B cell (primary cell): ENCODE measurements around the gene TSEN15. TPM values are rescaled to one million over a fixed set of nuclear protein-coding genes. Genes with fewer than 3 reads are reported as not detected.
A peak's percentile ranks its signal among the peaks of the same experiment; 100 is the strongest.

ENCODE experiments used
- ATAC-seq: fragments of 200-7000 bp; cut with Tn5 transposase; one replicate; pipeline ENCODE4 v1.10.0; 2021; ENCODE audit warnings: low read depth, mild to moderate bottlenecking, moderate number of reproducible peaks, moderate library complexity
- CTCF ChIA-PET: fragments of 350-600 bp; sonication (Branson Sonifier 250); formaldehyde crosslinking; loops from one replicate; lab custom pipeline; 2021; ENCODE audit warnings: antibody characterized with exemption, inconsistent platforms; lab: Charles Lee
- POLR2A ChIA-PET: fragments of 350-600 bp; sonication (Branson Sonifier 250); formaldehyde crosslinking; loops from one replicate; lab custom pipeline; 2021; ENCODE audit warnings: antibody characterized with exemption; lab: Charles Lee
- DNase-seq: peaks from one replicate; pipeline ENCODE4 v3.0.0; 2013
- H2AFZ ChIP-seq: 2 replicates; pipeline ENCODE4 v1.6.1; 2012; ENCODE audit warnings: mild to moderate bottlenecking, low read depth, low read length; ENCODE audit not compliant: insufficient read depth, poor library complexity, severe bottlenecking
- H3K27ac ChIP-seq, 2 donors: 1 replicate in 1 of 2; 2 replicates in 1 of 2; pipeline ENCODE4 v1.5.1; 2012 to 2013; ENCODE audit warnings: low read length in 2 of 2, mild to moderate bottlenecking in 2 of 2, moderate library complexity in 1 of 2
- H3K27me3 ChIP-seq, 4 experiments: fragments of 200-600 bp in 1 of 4; sonication (generic) in 1 of 4; replicated peaks in 1 of 4; 1 replicate in 2 of 4; 2 replicates in 2 of 4; pipeline versions ENCODE4 v1.6.1 to v1.7.0; 2013 to 2016; ENCODE audit warnings: low read length in 3 of 4, mild to moderate bottlenecking in 2 of 4, mixed read lengths in 1 of 4, moderate library complexity in 1 of 4; ENCODE audit not compliant: insufficient read depth in 4 of 4, control insufficient read depth in 3 of 4; ENCODE audit errors: control extremely low read depth in 1 of 4
- H3K36me3 ChIP-seq, 2 experiments: replicated peaks in 1 of 2; 1 replicate in 1 of 2; 2 replicates in 1 of 2; pipeline versions ENCODE4 v1.6.1 to v1.7.1; 2013; ENCODE audit warnings: low read length in 1 of 2; ENCODE audit not compliant: insufficient read depth in 2 of 2, control insufficient read depth in 1 of 2; ENCODE audit errors: control extremely low read depth in 1 of 2, extremely low read depth in 1 of 2
- H3K4me1 ChIP-seq, 2 donors: fragments of 200-600 bp in 1 of 2; sonication (generic) in 1 of 2; 1 replicate in 1 of 2; 2 replicates in 1 of 2; pipeline versions ENCODE4 v1.5.1 to v1.6.1; 2013 to 2017; ENCODE audit warnings: low read length in 2 of 2; ENCODE audit not compliant: control insufficient read depth in 2 of 2, insufficient read depth in 2 of 2
- H3K4me2 ChIP-seq: replicated peaks from 2 replicates; pipeline ENCODE3; 2012; ENCODE audit warnings: mild to moderate bottlenecking, low read depth, low read length; ENCODE audit not compliant: poor library complexity, severe bottlenecking
- H3K4me3 ChIP-seq, 5 experiments: fragments of 200-600 bp in 1 of 5; sonication (generic) in 1 of 5; 1 replicate in 3 of 5; 2 replicates in 2 of 5; pipeline versions ENCODE4 v1.5.1 to v1.7.0; 2011 to 2016; ENCODE audit warnings: low read length in 4 of 5, mild to moderate bottlenecking in 4 of 5, low read depth in 2 of 5, control low read depth in 1 of 5, moderate library complexity in 1 of 5; ENCODE audit not compliant: insufficient read depth in 1 of 5; ENCODE audit errors: control extremely low read depth in 1 of 5, extremely low read depth in 1 of 5
- H3K79me2 ChIP-seq: fragments of 200-600 bp; sonication (generic); one replicate; pipeline ENCODE4 v1.6.0; 2016; ENCODE audit warnings: low read length; ENCODE audit not compliant: control insufficient read depth, insufficient read depth
- H3K9ac ChIP-seq: fragments of 200-600 bp; sonication (generic); 2 replicates; pipeline ENCODE4 v1.6.1; 2017; ENCODE audit warnings: mild to moderate bottlenecking, low read length, moderate library complexity
- H3K9me3 ChIP-seq, 3 donors: one replicate each; pipeline versions ENCODE4 v1.6.1 to v1.7.1; 2013; ENCODE audit warnings: low read length in 2 of 3; ENCODE audit not compliant: control insufficient read depth in 2 of 3, insufficient read depth in 1 of 3; ENCODE audit errors: control extremely low read depth in 1 of 3
- H4K20me1 ChIP-seq: 2 replicates; pipeline ENCODE4 v1.6.0; 2012; ENCODE audit warnings: mild to moderate bottlenecking, low read length; ENCODE audit not compliant: insufficient read depth, control insufficient read depth, poor library complexity, severe bottlenecking
- H3K27ac Mint-ChIP-seq: one replicate; pipeline ENCODE4 v1.8.0; 2021; ENCODE audit warnings: mixed read lengths
- H3K27me3 Mint-ChIP-seq: one replicate; pipeline ENCODE4 v1.8.0; 2021; ENCODE audit warnings: mixed read lengths
- H3K4me1 Mint-ChIP-seq: one replicate; pipeline ENCODE4 v1.8.0; 2021; ENCODE audit warnings: mixed read lengths
- H3K4me3 Mint-ChIP-seq: one replicate; pipeline ENCODE4 v1.8.0; 2021; ENCODE audit warnings: mixed read lengths
- H3K9me3 Mint-ChIP-seq: one replicate; pipeline ENCODE4 v1.8.0; 2022; ENCODE audit warnings: mixed read lengths; ENCODE audit not compliant: insufficient read depth
- CTCF ChIP-seq: fragments of 200-600 bp; IDR thresholded peaks from one replicate; pipeline ENCODE4 v1.8.0; 2022; ENCODE audit warnings: antibody characterized with exemption, mild to moderate bottlenecking
- EZH2 ChIP-seq: IDR thresholded peaks from 2 replicates; pipeline ENCODE4 v1.6.1; 2012; ENCODE audit warnings: borderline replicate concordance, low read depth, mild to moderate bottlenecking, moderate library complexity, low read length; ENCODE audit not compliant: insufficient read depth, poor library complexity, severe bottlenecking
- WGBS: methylation state at CpG from one replicate; pipeline ENCODE4 v1.1.5; 2013; ENCODE audit warnings: missing lambda C conversion rate; ENCODE audit not compliant: insufficient coverage; 5-methylcytosine and 5-hydroxymethylcytosine counted together
- intact Hi-C: fragments of 100-400 bp; cut with micrococcal nuclease; formaldehyde crosslinking; loops from one replicate; pipeline ENCODE4 v1.10.0; 2022
- polyA minus RNA-seq: library from RNA; depleted of rRNA, polyadenylated mRNA; stranded (reverse); fragments of >200 nt; gene quantifications from 2 replicates; pipeline ENCODE4 v1.2.3, GENCODE V29; 2012
- polyA plus RNA-seq: library from polyadenylated mRNA; depleted of rRNA; stranded (reverse); fragments of >200 nt; gene quantifications from 2 replicates; pipeline ENCODE4 v1.2.3, GENCODE V29; 2012
- total RNA-seq, 2 donors: library from RNA; stranded (reverse); fragments of 120-200 nt in 1 of 2; gene quantifications; 1 replicate in 1 of 2; 2 replicates in 1 of 2; pipeline versions ENCODE4 v1.2.3 to v1.2.4, GENCODE V29; 2013 to 2022

TSEN15 gene
- total RNA-seq (25.2 and 30.5 TPM in 2 replicates), polyA plus RNA-seq (15.5 and 21.3 TPM in 2 replicates), polyA minus RNA-seq (7.7 and 15.1 TPM in 2 replicates)
- 32.2 TPM for total RNA-seq (2013)

DNA sequence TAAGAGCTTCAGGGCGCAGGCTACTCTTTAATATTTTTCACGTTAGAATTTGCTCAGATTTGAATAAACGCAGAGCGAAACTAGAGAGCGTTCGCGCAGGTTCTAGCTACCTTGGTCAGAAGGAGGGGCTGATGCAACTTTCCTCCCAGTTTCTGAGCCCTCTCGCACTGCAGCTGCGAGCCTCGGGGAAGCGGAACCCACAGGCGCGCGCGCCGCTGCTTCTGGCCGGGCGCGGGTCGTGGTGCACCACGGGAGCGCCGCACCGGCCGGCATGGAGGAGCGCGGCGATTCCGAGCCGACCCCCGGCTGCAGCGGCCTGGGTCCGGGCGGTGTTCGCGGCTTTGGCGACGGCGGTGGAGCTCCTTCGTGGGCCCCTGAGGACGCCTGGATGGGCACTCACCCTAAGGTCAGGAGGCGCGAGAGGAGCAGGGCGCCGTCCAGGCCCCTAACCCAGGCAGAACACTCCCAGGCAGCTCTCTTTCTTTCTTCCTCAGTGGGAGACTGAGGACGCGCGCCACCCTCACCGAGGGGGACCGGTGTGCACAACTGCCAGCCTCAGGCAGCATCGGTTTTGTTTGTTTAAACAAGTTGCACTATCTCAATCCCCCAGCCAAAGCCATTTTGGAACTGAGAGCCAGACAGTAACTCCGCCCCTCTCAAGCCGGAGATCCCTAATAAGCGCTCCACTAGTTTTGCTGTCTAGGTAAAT lies at the start of gene TSEN15:
Gene TSEN15, plus strand, starts transcription at position 246 of the 709 bp plus-strand sequence. Its CDS starts 26 bp downstream, at position 272.
- Mint-ChIP-seq H3K4me1 (peaks cover 31% of the 10 kb centered on the region), H3K9me3 (no peaks in the 10 kb centered on the region), H3K27ac (peak within 1 kb of the TSS; percentile 93), H3K4me3 (peak within 1 kb of the TSS; percentile 99), H3K27me3 (peaks cover 25% of the 10 kb centered on the region)
- CTCF ChIA-PET, result interaction anchor here (0.6 to 1.6 kb wide), 2 partner anchors 20 to 136 kb away, joined by 3 read pairs; no protein-coding TSS in a partner anchor
- Histone ChIP-seq H3K36me3 (peaks cover 1 to 2% of the 10 kb centered on the region in 2 experiments), H3K9me3 (peaks cover 0 to 2% (median 0%) of the 10 kb centered on the region in 3 donors), H3K4me1 (peaks cover 15% of the 10 kb centered on the region in 2 donors), H3K9ac (peak within 1 kb of the TSS; percentile 89), H3K27ac (peak within 1 kb of the TSS; percentile 50 to 80), H3K4me2 (peak within 1 kb of the TSS; percentile 79), H2AFZ (peak within 1 kb of the TSS; percentile 97), H3K4me3 (peak within 1 kb of the TSS; percentile 84 to 93 (median 89)), H3K27me3 (peaks cover 0 to 9% (median 2%) of the 10 kb centered on the region in 4 experiments), H4K20me1 (no peaks in the 10 kb centered on the region), H3K79me2 (peaks cover 16% of the 10 kb centered on the region)
- TF ChIP-seq CTCF, result no peak
- no peak for TF ChIP-seq EZH2
- under 1% methylated on average over 50 of the region's 54 CpGs for WGBS
- ATAC-seq (peak; percentile 95), DNase-seq (peak; percentile 83)
- POLR2A ChIA-PET, result interaction anchor here (1.0 to 1.2 kb wide), 2 partner anchors 140 to 579 kb away, joined by 4 to 7 read pairs; partner anchors contain the start of gene SMG7
- intact Hi-C loops, result loop anchor here (2.0 to 5.0 kb wide), 3 partner anchors 15 to 581 kb away; partner anchors contain the start of gene COLGALT2

- Mint-ChIP-seq H3K4me1 (no peaks in the 10 kb centered on the region), H3K4me3 (no peak overlapping the region), H3K9me3 (no peaks in the 10 kb centered on the region), H3K27ac (no peak overlapping the region), H3K27me3 (peaks cover 15% of the 10 kb centered on the region)
- H3K9ac ChIP-seq, result no peak overlapping the region
- ATAC-seq, result no peak
- H3K4me1 ChIP-seq, result no peaks in the 10 kb centered on the region
- ChIA-PET POLR2A (no interaction called here), CTCF (no interaction called here)
- 71% methylated on average over 1 of the region's 2 CpGs for WGBS
- H3K9me3 ChIP-seq, result no peaks in the 10 kb centered on the region
- no peak for DNase-seq
- no peaks in the 10 kb centered on the region for H4K20me1 ChIP-seq
- H3K4me3 ChIP-seq, result no peak overlapping the region
- H2AFZ ChIP-seq, result no peak overlapping the region
- H3K4me2 ChIP-seq, result no peak overlapping the region
- H3K36me3 ChIP-seq, result no peaks in the 10 kb centered on the region
- H3K79me2 ChIP-seq, result no peaks in the 10 kb centered on the region
- TF ChIP-seq CTCF (no peak), EZH2 (no peak)
- peaks cover 0 to 3% (median 0%) of the 10 kb centered on the region in 4 experiments for H3K27me3 ChIP-seq
- intact Hi-C loops, result no loop called here
- H3K27ac ChIP-seq, result no peak overlapping the region
Measured at GRCh38 chr1:184002071-184002470, 49.5 kb upstream of the TSEN15 start.
